NCI-H226 (cell line): ENCODE measurements around the gene GBF1.
A peak's percentile ranks its signal among the peaks of the same experiment; 100 is the strongest.
"Not testable (repeated sequence)": the region's sequence is repeated elsewhere in the genome, so short reads cannot be mapped to it uniquely, and the experiment has no call there.

Experiments
- DNase-seq: peaks from one replicate; pipeline ENCODE4 v3.0.0-alpha.2; 2015

GBF1 gene

GRCh38 chr10:102245082-102245931 is at the start of gene GBF1:
Gene GBF1, plus strand, starts transcription at chr10:102245532. Its CDS starts 13,407 bp downstream, at chr10:102258939.
- peak; percentile 100 for DNase-seq

- no peak for DNase-seq
Observed at GRCh38 chr10:102196893-102197292, 48.4 kb upstream of the GBF1 start.

DNA sequence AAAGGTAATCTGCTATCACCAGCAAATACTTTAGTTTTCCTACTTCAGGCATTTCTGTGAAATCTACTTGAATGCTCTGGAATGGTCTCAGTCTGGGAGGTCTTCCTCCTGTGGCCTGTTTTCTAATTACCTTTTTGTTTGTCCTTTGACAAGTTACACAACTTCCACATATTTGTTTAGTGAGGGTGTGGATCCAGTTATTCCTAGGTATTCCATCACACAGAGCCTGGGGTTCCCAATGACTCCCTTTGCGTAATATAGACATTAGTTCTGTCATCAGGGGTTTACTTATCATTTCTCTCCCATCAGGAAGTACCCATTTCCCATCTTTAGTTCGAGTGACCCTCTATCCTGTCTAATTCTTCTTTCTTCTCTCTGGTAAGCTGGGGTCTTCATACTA is 47.3 kb upstream of the GBF1 start:
- DNase-seq, result no peak

DNA sequence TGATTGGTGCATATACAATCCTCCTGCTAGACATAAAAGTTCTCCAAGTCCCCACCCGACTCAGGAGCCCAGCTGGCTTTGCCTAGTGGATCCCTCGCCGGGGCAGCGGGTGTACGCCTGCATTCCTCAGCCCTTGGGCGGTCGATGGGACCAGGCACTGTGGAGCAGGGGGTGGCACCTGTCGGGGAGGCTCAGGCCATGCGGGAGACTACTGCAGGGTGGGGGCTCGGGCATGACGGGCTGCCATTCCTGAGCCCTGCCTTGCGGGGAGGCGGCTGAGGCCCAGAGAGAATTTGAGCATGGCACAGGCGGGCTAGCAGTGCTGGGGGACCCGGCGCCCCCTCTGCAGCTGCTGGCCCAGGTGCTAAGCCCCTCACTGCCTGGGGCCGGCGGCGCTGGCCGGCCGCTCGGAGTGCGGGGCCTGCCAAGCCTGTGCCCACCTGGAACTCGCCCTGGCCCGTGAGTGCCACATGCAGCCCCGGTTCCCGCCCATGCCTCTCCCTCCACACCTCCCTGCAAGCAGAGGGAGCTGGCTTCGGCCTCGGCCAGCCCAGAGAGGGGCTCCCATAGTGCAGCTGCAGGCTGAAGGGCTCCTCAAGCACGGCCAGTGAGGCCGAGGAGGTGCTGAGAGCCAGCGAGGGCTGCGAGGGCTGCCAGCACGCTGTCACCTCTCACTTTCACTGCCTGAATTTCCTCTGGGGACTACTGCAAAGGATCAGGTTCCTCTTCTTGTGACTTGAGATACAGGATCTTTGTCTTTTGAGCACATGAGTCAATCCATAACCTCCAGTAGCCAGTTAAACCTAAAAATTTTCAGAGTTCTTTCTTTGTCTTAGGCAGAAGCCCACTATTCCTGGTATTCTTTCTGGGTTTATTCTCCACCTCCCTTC is 44.3 kb upstream of the GBF1 start:
- no peak for DNase-seq

GRCh38 chr10:102202386-102202785 is 42.9 kb upstream of the GBF1 start:
- no peak for DNase-seq

DNA sequence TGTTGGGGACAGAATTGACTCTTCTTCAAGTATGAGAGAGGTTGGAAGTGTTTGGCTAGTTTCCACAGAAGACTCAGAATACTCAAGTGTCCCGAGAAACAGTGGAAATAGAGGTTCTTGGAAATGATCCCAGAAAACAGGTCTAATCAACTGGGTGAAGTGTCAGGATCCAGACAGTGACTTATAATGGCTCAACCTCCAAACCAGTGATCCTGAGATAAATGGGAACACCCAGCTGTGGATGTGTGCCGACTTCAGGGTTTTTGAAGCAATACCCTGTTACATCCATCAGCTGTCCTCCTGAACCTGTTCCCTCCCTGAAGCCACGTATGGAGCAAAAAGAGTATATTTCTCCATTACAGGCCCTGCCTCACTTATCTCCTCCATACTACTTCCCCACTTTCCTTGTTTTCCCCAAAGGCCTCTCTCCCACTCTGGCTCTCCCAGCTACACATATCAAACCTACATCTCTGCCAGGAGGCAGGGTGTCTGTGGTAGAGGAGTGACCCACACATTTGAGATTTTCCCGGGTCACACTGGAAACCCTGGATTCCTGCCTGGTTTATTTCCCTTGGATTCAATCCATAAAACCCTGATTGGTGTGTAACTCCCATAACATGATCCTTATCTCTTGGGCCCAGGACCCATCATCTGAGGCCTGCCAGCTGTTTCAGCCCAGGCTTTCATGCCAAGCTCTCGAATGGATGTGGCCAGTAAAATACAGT is 36.9 kb upstream of the GBF1 start:
- DNase-seq, result peak; percentile 21

DNA sequence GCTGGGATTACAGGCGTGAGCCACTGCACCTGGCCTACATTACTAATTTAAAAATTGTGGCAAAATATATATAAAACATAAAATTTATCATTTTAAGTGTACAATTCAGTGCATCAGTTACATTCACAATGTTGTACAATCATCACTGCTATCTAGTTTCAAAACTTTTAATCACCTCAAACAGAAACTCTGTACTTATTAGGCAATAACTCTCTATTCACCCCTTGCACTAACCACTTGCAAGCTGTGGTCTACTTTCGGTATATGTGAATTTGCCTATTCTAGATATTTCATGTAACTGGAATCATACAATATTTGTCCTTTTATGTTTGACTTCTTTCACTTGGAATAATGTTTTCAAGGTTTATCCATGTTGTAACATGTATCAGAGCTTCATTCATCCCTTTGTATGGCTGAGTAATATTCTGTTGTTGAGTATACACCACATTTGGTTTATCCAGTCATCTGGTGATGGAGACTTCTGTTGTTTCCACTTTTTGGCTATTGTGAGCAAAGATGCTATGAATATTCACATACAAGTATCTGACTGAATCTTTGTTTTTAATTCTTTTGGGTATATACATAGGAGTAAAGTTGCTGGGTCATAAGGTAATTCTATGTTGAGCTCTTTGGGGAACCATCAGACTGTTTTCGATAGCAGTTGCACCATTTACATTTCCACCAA is 33.6 kb upstream of the GBF1 start:
- DNase-seq, result no peak

GRCh38 chr10:102213599-102213998 is 31.7 kb upstream of the GBF1 start:
- not testable (repeated sequence) for DNase-seq

GRCh38 chr10:102219370-102219769 is 26.0 kb upstream of the GBF1 start:
- DNase-seq, result no peak

- no peak for DNase-seq
Observed at GRCh38 chr10:102220612-102221011, 24.7 kb upstream of the GBF1 start.

- DNase-seq, result no peak
Observed at GRCh38 chr10:102222797-102223196, 22.5 kb upstream of the GBF1 start.

- peak; percentile 23 for DNase-seq
Observed at GRCh38 chr10:102225646-102226541, 19.4 kb upstream of the GBF1 start, which contains the start of gene ELOVL3. Gene ELOVL3, plus strand, starts transcription at chr10:102226299. Its CDS starts 250 bp downstream, at chr10:102226549.

GRCh38 chr10:102226542-102226870 is 18.8 kb upstream of the GBF1 start:
- no peak for DNase-seq

DNA sequence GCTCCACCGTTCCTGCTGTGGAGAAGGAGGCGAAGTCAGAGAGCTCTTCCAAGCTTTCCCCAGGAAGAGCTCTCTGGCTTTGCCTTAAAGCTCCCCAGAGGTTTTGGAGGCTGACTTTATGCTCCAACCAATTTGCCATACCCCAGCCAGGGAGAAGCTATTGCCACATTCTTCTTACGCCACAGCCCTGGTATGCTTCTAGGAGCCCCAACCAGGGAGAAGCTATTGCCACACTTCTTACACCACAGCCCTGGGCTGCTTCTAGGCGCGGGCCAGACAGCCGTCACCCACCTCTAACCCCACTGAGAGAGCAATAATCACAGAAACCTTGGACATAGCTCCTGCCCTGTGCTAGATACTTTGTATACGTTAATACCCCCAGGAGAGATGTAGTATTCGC is 18.3 kb upstream of the GBF1 start:
- DNase-seq, result peak; percentile 83

GRCh38 chr10:102229810-102230263 is 15.5 kb upstream of the GBF1 start:
- peak; percentile 79 for DNase-seq

DNA sequence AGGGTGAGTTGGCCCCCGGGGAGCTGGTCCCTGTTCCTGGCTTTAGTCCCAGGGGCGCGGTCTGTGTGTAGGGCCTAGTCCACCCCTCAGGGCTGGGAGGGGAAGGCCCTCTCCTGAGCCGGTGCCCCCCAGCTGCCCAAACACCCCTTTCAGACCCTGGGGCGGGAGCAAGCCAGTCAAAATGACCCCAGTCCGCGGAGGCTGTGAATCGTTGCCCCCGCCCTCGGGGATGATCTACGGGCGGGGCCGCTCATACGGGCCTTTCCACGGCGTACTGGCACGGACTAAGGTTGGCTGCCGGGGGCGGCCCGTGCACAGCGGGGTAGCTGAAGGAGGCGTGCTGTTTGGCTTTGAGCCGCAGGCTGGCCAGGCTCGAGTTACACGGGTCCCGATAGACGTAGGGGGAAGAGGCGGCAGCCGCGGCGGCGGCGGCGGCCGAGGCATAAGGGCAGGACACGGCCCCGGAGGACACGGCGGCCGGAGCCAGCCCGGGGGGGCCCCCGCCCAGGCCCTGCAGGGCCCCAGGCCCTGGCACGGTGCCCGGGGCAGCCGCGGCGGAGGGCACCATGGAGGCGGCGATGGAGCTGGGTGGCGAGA is 15.0 kb upstream of the GBF1 start:
- DNase-seq, result peak; percentile 94

GRCh38 chr10:102230861-102231356 is 14.4 kb upstream of the GBF1 start:
- DNase-seq, result peak; percentile 63

DNA sequence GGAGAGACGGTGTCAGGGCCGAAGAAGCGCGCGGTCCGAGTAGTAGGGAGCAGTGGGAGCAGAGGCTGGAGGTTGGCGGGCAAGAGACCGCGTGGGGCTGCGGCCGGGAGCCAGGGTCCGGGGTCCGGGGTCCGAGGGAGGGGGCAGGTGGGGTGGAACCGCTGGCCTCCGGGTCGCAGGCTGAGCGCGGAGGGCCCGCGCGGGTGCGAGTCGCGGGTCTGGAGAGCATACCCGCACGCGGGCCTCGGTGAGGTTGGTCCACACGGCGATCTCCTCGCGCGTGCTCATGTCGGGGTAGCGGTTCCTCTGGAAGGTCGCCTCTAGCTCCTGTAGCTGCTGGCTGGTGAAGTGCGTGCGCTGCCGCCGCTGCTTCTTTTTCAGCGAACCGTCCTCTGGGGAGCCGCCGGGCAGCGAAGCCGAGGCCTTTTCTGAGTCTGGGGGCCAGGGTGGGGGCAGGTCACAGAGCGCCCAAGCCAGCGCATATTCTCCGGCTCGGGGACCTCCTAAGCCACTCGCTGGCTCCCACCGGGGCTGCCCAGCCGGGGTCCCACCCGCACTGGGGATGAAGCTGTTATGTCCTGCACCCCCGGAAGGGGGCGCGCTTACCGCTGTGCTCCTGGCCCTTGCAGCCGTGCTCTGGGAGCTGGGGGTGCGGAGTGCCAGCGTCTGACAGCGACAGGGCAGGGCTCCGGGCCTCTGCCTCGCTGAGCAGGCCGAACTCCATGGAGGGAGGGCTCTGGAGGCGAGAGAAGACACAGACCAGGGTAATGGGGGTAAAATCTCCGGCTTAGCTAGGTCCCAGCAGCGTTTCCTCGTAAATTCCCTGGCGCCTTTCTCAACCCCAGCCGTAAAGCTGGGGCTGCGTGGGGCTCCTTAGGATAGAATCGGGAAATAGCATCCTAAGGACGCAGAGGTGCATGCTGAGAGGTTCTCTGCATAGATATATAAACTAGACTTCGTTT is 13.7 kb upstream of the GBF1 start:
- peak; percentile 41 for DNase-seq

DNA sequence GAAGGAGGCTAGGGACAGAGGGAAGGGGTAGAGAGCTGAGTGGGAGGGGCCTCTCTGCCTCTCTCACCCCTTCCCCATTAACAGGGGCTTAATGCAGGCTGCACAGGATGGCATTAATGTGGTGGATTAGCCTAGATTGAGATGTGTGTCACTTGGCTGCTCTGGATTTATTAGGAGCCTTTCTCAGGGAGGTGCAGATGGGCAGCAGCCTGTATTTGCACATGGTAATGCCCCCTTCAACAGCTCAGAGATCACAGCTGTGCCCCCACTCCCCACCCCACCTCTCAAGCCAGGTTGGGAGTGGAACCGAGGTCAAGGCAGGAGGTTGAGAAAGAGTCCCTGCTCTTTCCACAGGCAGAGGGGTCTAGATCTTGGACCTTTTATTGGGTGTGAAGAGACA is 11.3 kb upstream of the GBF1 start:
- DNase-seq, result no peak
